ENCODE results near the gene PDZRN4.

DNA sequence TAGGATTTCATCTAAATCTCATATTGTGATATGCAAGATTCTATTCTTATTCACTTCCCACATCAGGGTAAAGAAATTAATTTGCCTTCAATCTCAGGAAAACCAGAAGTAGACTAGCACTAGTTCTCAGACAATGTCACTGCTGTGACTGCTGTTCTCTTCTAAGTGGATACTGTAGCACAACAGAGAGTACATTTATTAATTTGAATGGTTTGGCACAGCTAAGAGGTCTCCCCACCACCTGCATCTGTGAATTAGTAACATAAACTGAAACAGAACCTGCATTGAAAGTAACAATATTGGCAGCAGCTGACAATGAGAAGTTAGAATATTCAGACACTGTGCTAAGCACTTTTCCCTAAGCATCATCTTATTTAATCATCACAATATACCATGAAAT is 253.1 kb downstream of the PDZRN4 start:
- no peak for TF ChIP-seq EP300 (IDR thresholded peaks at IDR 0.05; ENCODE audit: borderline replicate concordance)
- TF ChIP-seq YY1 (IDR thresholded peaks at IDR 0.05; ENCODE audit: low read depth), result no peak
- TF ChIP-seq, protein P1, sequence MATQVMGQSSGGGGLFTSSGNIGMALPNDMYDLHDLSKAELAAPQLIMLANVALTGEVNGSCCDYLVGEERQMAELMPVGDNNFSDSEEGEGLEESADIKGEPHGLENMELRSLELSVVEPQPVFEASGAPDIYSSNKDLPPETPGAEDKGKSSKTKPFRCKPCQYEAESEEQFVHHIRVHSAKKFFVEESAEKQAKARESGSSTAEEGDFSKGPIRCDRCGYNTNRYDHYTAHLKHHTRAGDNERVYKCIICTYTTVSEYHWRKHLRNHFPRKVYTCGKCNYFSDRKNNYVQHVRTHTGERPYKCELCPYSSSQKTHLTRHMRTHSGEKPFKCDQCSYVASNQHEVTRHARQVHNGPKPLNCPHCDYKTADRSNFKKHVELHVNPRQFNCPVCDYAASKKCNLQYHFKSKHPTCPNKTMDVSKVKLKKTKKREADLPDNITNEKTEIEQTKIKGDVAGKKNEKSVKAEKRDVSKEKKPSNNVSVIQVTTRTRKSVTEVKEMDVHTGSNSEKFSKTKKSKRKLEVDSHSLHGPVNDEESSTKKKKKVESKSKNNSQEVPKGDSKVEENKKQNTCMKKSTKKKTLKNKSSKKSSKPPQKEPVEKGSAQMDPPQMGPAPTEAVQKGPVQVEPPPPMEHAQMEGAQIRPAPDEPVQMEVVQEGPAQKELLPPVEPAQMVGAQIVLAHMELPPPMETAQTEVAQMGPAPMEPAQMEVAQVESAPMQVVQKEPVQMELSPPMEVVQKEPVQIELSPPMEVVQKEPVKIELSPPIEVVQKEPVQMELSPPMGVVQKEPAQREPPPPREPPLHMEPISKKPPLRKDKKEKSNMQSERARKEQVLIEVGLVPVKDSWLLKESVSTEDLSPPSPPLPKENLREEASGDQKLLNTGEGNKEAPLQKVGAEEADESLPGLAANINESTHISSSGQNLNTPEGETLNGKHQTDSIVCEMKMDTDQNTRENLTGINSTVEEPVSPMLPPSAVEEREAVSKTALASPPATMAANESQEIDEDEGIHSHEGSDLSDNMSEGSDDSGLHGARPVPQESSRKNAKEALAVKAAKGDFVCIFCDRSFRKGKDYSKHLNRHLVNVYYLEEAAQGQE (IDR thresholded peaks at IDR 0.05; ENCODE audit: low read depth), result no peak
- no peak for TF ChIP-seq TEAD4 (IDR thresholded peaks at IDR 0.05)
- TF ChIP-seq FOXM1 (IDR thresholded peaks at IDR 0.05; ENCODE audit: borderline replicate concordance, low read depth), result no peak
- TF ChIP-seq, protein P2, sequence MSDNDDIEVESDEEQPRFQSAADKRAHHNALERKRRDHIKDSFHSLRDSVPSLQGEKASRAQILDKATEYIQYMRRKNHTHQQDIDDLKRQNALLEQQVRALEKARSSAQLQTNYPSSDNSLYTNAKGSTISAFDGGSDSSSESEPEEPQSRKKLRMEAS (IDR thresholded peaks at IDR 0.05), result no peak
- TF ChIP-seq, protein P3, sequence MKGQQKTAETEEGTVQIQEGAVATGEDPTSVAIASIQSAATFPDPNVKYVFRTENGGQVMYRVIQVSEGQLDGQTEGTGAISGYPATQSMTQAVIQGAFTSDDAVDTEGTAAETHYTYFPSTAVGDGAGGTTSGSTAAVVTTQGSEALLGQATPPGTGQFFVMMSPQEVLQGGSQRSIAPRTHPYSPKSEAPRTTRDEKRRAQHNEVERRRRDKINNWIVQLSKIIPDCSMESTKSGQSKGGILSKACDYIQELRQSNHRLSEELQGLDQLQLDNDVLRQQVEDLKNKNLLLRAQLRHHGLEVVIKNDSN (IDR thresholded peaks at IDR 0.05), result no peak
